ENCODE results near the gene SLN. TPM values are rescaled to one million over a fixed set of nuclear protein-coding genes. Genes with fewer than 3 reads are reported as not detected.

Gene SLN
- total RNA-seq, 1 donor from 2014 or later: not detected

DNA sequence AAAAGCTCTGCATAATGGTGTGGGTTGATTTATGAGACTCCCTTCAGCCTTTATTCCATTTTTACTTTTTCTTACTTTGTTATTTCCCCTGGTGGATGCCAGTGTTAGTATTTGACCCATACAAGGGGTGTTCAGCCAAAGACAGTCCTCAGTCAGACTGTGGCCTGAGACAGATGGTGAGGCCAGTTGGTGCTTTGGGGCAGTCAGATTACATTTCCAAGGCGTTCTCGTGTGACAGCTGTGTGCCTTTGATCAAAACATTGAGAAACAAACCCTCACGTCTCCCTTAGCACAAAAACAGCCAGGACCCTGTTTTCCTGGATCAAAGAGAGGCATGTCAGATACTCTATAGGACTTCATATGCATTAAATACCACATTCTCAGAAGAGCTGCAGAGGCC, 31.3 kb upstream of the SLN start:
- intact Hi-C loops (cut with micrococcal nuclease): no loop called here
- peaks cover 24% of the 10 kb centered on the region for H3K27me3 Mint-ChIP-seq
- no peaks in the 10 kb centered on the region for H3K4me1 Mint-ChIP-seq
- DNase-seq (no peak), ATAC-seq (ENCODE audit: low read depth) (no peak)
- H3K4me3 Mint-ChIP-seq: no peak overlapping the region
- H3K36me3 Mint-ChIP-seq (ENCODE audit: low read depth): no peaks in the 10 kb centered on the region
- CTCF ChIA-PET: no interaction called here
- no peak for TF ChIP-seq CTCF (IDR thresholded peaks at IDR 0.05)
- POLR2A ChIA-PET: no interaction called here
- no peak overlapping the region for H3K27ac Mint-ChIP-seq
- H3K9me3 Mint-ChIP-seq: no peaks in the 10 kb centered on the region

DNA sequence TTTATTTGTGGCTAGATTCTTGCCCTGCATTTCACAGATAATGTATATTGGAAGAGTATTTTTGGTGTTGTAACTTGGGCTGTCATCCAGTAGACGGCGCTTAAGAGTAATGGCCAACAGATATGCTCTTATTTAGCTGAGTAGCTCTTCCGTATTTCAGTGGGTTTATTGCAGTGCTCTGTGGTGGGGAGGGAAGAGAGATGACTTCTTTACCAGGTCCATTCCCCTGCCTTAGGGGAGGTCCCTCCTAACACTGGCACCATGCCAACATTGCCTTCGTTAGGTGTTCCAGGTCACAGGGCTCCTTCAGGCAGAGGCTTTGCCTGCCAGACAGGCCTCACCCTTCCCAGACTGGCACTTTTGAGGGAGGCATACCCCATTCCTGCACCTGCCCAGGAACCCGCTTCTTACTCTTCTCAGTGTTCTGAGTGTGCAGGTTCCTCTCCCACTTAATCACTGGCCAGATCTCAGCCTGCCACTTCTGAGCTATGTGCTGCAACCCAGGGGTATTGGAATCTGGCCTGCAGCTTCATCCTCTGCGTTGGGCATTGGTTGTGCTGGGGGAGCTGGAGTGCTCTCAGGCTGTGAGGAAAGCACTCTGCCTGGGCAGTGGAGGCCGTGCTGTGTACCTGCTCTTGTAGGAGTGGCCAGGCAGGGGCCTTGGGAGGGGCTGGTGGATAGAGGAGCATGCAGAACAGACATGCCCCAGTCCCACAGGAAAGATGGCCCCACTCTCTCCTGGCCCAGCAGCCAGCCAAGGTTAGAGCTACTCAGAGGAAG, 29.4 kb upstream of the SLN start:
- H3K27me3 Mint-ChIP-seq: peaks cover 22% of the 10 kb centered on the region
- ATAC-seq (ENCODE audit: low read depth) (peak; percentile 28), DNase-seq (no peak)
- H3K4me1 Mint-ChIP-seq: no peaks in the 10 kb centered on the region
- CTCF ChIA-PET: interaction anchor here (1.0 to 1.1 kb wide), 2 partner anchors 30 to 164 kb away, joined by 3 read pairs; no protein-coding TSS in a partner anchor
- intact Hi-C loops (cut with micrococcal nuclease): loop anchor here (1.0 kb wide), 1 partner anchor 157 kb away; no protein-coding TSS in a partner anchor
- POLR2A ChIA-PET: no interaction called here
- H3K27ac Mint-ChIP-seq: no peak overlapping the region
- H3K36me3 Mint-ChIP-seq (ENCODE audit: low read depth): no peaks in the 10 kb centered on the region
- H3K4me3 Mint-ChIP-seq: no peak overlapping the region
- TF ChIP-seq CTCF (IDR thresholded peaks at IDR 0.05): no peak
- H3K9me3 Mint-ChIP-seq: no peaks in the 10 kb centered on the region

GRCh38 chr11:107740271-107740670, 28.4 kb upstream of the SLN start:
- Mint-ChIP-seq H3K9me3 (no peaks in the 10 kb centered on the region), H3K27ac (no peak overlapping the region), H3K27me3 (peaks cover 22% of the 10 kb centered on the region), H3K4me3 (no peak overlapping the region), H3K4me1 (no peaks in the 10 kb centered on the region), H3K36me3 (ENCODE audit: low read depth) (no peaks in the 10 kb centered on the region)
- TF ChIP-seq CTCF (IDR thresholded peaks at IDR 0.05): no peak
- POLR2A ChIA-PET: no interaction called here
- no peak for DNase-seq
- ATAC-seq (ENCODE audit: low read depth): no peak
- intact Hi-C loops (cut with micrococcal nuclease): no loop called here
- CTCF ChIA-PET: no interaction called here

- no peak overlapping the region for H3K4me3 Mint-ChIP-seq
- TF ChIP-seq CTCF (IDR thresholded peaks at IDR 0.05): no peak
- H3K4me1 Mint-ChIP-seq: no peaks in the 10 kb centered on the region
- H3K36me3 Mint-ChIP-seq (ENCODE audit: low read depth): no peaks in the 10 kb centered on the region
- intact Hi-C loops (cut with micrococcal nuclease): no loop called here
- POLR2A ChIA-PET: no interaction called here
- H3K9me3 Mint-ChIP-seq: no peaks in the 10 kb centered on the region
- ATAC-seq (ENCODE audit: low read depth) (no peak), DNase-seq (no peak)
- CTCF ChIA-PET: no interaction called here
- no peak overlapping the region for H3K27ac Mint-ChIP-seq
- H3K27me3 Mint-ChIP-seq: peaks cover 20% of the 10 kb centered on the region
Measured at GRCh38 chr11:107736546-107736945, 24.7 kb upstream of the SLN start.

- TF ChIP-seq CTCF (IDR thresholded peaks at IDR 0.05): no peak
- CTCF ChIA-PET: no interaction called here
- no peak overlapping the region for H3K4me3 Mint-ChIP-seq
- intact Hi-C loops (cut with micrococcal nuclease): no loop called here
- ATAC-seq (ENCODE audit: low read depth): no peak
- POLR2A ChIA-PET: no interaction called here
- no peaks in the 10 kb centered on the region for H3K9me3 Mint-ChIP-seq
- no peak for DNase-seq
- no peaks in the 10 kb centered on the region for H3K36me3 Mint-ChIP-seq (ENCODE audit: low read depth)
- no peaks in the 10 kb centered on the region for H3K4me1 Mint-ChIP-seq
- H3K27me3 Mint-ChIP-seq: peaks cover 16% of the 10 kb centered on the region
- no peak overlapping the region for H3K27ac Mint-ChIP-seq
Measured at GRCh38 chr11:107733518-107733917, 21.7 kb upstream of the SLN start.

All from activated B cell treated with CpG ODN at 0.5 μM for 24 hours (primary cell).